MM.1S (cell line): Measurements from ENCODE around the gene CYP27A1.

ENCODE experiments used
- CTCF ChIP-seq: fragments of 300-600 bp; sonication (generic); IDR thresholded peaks from 2 replicates; pipeline ENCODE4 v1.5.1; 2016; ENCODE audit warnings: antibody characterized with exemption, low read length, mixed read lengths
- EZH2 ChIP-seq: fragments of 300-600 bp; sonication (generic); optimal IDR thresholded peaks from 2 replicates; pipeline ENCODE3; 2017; ENCODE audit warnings: low read depth, mild to moderate bottlenecking, antibody characterized with exemption, low read length, mixed read lengths
- EZH2phosphoT487 ChIP-seq: fragments of 300-600 bp; sonication (generic); IDR thresholded peaks from 2 replicates; pipeline ENCODE4 v1.6.1; 2018; ENCODE audit warnings: antibody characterized with exemption, low read length

GRCh38 chr2:218833023-218833609 is 51.2 kb downstream of the CYP27A1 start:
- TF ChIP-seq CTCF = no peak
- no peak for TF ChIP-seq EZH2phosphoT487
- TF ChIP-seq EZH2 = no peak
